ENCODE results near the gene MYLK.

Gene MYLK

GRCh38 chr3:123842711-123843110 lies 41.4 kb downstream of the MYLK start:
- no peak for DNase-seq (ENCODE audit: low spot score)
- TF ChIP-seq CTCF (IDR thresholded peaks at IDR 0.05; ENCODE audit: extremely low read depth, missing control alignments): no peak

- no peak for TF ChIP-seq CTCF (IDR thresholded peaks at IDR 0.05; ENCODE audit: extremely low read depth, missing control alignments)
- no peak for DNase-seq (ENCODE audit: low spot score)
Observed at GRCh38 chr3:123841476-123842238, 42.5 kb downstream of the MYLK start.

GRCh38 chr3:123840961-123841360 lies 43.2 kb downstream of the MYLK start:
- no peak for DNase-seq (ENCODE audit: low spot score)
- no peak for TF ChIP-seq CTCF (IDR thresholded peaks at IDR 0.05; ENCODE audit: extremely low read depth, missing control alignments)

- DNase-seq (ENCODE audit: low spot score): no peak
- TF ChIP-seq CTCF (IDR thresholded peaks at IDR 0.05; ENCODE audit: extremely low read depth, missing control alignments): no peak
Observed at GRCh38 chr3:123837858-123838257, 46.3 kb downstream of the MYLK start.

GRCh38 chr3:123834631-123835030 lies 49.5 kb downstream of the MYLK start:
- TF ChIP-seq CTCF (IDR thresholded peaks at IDR 0.05; ENCODE audit: extremely low read depth, missing control alignments): no peak
- no peak for DNase-seq (ENCODE audit: low spot score)

GRCh38 chr3:123833398-123833785 lies 50.7 kb downstream of the MYLK start:
- DNase-seq (ENCODE audit: low spot score): no peak
- no peak for TF ChIP-seq CTCF (IDR thresholded peaks at IDR 0.05; ENCODE audit: extremely low read depth, missing control alignments)

GRCh38 chr3:123832692-123833397 lies 51.3 kb downstream of the MYLK start:
- DNase-seq (ENCODE audit: low spot score): no peak
- TF ChIP-seq CTCF (IDR thresholded peaks at IDR 0.05; ENCODE audit: extremely low read depth, missing control alignments): no peak

All from GM20000 (cell line).